ENCODE data around the gene MKX.

DNA sequence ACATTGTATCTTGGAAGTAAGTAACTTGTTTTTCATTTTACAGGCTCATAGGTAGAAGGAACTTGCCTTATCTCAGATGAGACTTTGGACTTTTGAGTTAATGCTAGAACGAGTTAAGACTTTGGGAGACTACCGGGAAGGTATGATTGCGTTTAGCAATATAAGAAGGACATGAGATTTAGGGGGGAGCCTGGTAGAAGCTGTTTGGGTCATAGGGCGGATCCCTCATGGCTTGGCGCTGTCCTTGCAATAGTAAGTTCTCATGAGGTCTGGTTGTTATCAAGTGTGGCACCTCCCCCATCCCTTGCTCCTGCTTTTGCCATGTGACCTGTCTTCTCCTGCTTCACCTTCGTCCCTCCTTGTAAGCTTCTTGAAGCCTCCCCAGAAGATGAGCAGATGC, 110.3 kb downstream of the MKX start:
- TF ChIP-seq, protein P1, sequence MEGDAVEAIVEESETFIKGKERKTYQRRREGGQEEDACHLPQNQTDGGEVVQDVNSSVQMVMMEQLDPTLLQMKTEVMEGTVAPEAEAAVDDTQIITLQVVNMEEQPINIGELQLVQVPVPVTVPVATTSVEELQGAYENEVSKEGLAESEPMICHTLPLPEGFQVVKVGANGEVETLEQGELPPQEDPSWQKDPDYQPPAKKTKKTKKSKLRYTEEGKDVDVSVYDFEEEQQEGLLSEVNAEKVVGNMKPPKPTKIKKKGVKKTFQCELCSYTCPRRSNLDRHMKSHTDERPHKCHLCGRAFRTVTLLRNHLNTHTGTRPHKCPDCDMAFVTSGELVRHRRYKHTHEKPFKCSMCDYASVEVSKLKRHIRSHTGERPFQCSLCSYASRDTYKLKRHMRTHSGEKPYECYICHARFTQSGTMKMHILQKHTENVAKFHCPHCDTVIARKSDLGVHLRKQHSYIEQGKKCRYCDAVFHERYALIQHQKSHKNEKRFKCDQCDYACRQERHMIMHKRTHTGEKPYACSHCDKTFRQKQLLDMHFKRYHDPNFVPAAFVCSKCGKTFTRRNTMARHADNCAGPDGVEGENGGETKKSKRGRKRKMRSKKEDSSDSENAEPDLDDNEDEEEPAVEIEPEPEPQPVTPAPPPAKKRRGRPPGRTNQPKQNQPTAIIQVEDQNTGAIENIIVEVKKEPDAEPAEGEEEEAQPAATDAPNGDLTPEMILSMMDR (IDR thresholded peaks at IDR 0.05): no peak
- no peak for TF ChIP-seq POLR2A (IDR thresholded peaks at IDR 0.05)
